Liver (tissue), 9 donors: Measurements from ENCODE around the gene FKBP3. TPM values are rescaled to one million over a fixed set of nuclear protein-coding genes. Genes with fewer than 3 reads are reported as not detected.

ENCODE experiments used
- DNase-seq: peaks from one replicate; pipeline ENCODE4 v3.0.0-alpha.2; 2017; ENCODE audit warnings: low spot score
- H3K27ac ChIP-seq, 2 donors: one replicate each; pipeline ENCODE4 v1.7.0; 2013; ENCODE audit warnings: inconsistent platforms in 2 of 2, low read length in 2 of 2, control low read depth in 1 of 2, low read depth in 1 of 2, mild to moderate bottlenecking in 1 of 2
- H3K27me3 ChIP-seq, 4 donors: one replicate each; pipeline versions ENCODE4 v1.6.1 to v1.7.0; 2013; ENCODE audit warnings: low read length in 3 of 4, inconsistent platforms in 1 of 4, mild to moderate bottlenecking in 1 of 4, moderate library complexity in 1 of 4; ENCODE audit not compliant: control insufficient read depth in 4 of 4, insufficient read depth in 4 of 4
- H3K36me3 ChIP-seq, 4 donors: one replicate each; pipeline versions ENCODE4 v1.6.1 to v1.7.0; 2013; ENCODE audit warnings: low read length in 3 of 4, mild to moderate bottlenecking in 3 of 4, low read depth in 1 of 4, moderate library complexity in 1 of 4; ENCODE audit not compliant: control insufficient read depth in 4 of 4, insufficient read depth in 3 of 4
- H3K4me1 ChIP-seq, 4 donors: one replicate each; pipeline versions ENCODE4 v1.6.1 to v1.7.0; 2013; ENCODE audit warnings: low read length in 3 of 4, mild to moderate bottlenecking in 3 of 4, moderate library complexity in 1 of 4; ENCODE audit not compliant: control insufficient read depth in 4 of 4, insufficient read depth in 4 of 4
- H3K4me3 ChIP-seq, 3 donors: one replicate each; pipeline versions ENCODE4 v1.6.1 to v1.7.0; 2013; ENCODE audit warnings: low read length in 3 of 3, control low read depth in 1 of 3, low read depth in 1 of 3, mild to moderate bottlenecking in 1 of 3
- H3K9ac ChIP-seq, 2 donors: one replicate each; pipeline ENCODE4 v1.7.0; 2013; ENCODE audit warnings: low read length in 2 of 2, mild to moderate bottlenecking in 2 of 2, moderate library complexity in 2 of 2, control low read depth in 1 of 2, low read depth in 1 of 2
- H3K9me3 ChIP-seq, 4 donors: one replicate each; pipeline versions ENCODE4 v1.6.1 to v1.7.0; 2013; ENCODE audit warnings: low read length in 3 of 4; ENCODE audit not compliant: control insufficient read depth in 4 of 4
- EGR1 ChIP-seq, 2 donors: IDR thresholded peaks; 2 replicates each; pipeline ENCODE4 v1.6.1; 2016 to 2018; ENCODE audit warnings: antibody characterized with exemption in 2 of 2, low read depth in 2 of 2
- FOXA1 ChIP-seq: IDR thresholded peaks from 2 replicates; pipeline ENCODE4 v1.6.1; 2016; ENCODE audit warnings: antibody characterized with exemption
- GABPA ChIP-seq, 2 donors: IDR thresholded peaks in 1 of 2; conservative IDR thresholded peaks in 1 of 2; 2 replicates each; pipeline ENCODE4 v1.6.1; 2016; ENCODE audit warnings: antibody characterized with exemption in 2 of 2, mild to moderate bottlenecking in 1 of 2, moderate library complexity in 1 of 2
- HNF4G ChIP-seq: IDR thresholded peaks from 2 replicates; pipeline ENCODE4 v1.6.1; 2016; ENCODE audit warnings: antibody characterized with exemption
- JUND ChIP-seq, 2 donors: IDR thresholded peaks; 2 replicates each; pipeline ENCODE4 v1.6.1; 2016; ENCODE audit warnings: antibody characterized with exemption in 2 of 2
- NR2F2 ChIP-seq: IDR thresholded peaks from 2 replicates; pipeline ENCODE4 v1.6.1; 2016; ENCODE audit warnings: antibody characterized with exemption
- RAD21 ChIP-seq, 2 donors: IDR thresholded peaks; 2 replicates each; pipeline ENCODE4 v1.6.1; 2016; ENCODE audit warnings: antibody characterized with exemption in 2 of 2, mild to moderate bottlenecking in 2 of 2
- RXRA ChIP-seq, 2 donors: IDR thresholded peaks; 2 replicates each; pipeline ENCODE4 v1.6.1; 2017 to 2018; ENCODE audit warnings: antibody characterized with exemption in 2 of 2, mild to moderate bottlenecking in 1 of 2
- SP1 ChIP-seq: IDR thresholded peaks from 2 replicates; pipeline ENCODE4 v1.6.1; 2018; ENCODE audit warnings: antibody characterized with exemption, mild to moderate bottlenecking
- TAF1 ChIP-seq: conservative IDR thresholded peaks from 2 replicates; pipeline ENCODE4 v1.6.1; 2016; ENCODE audit warnings: antibody characterized with exemption, mild to moderate bottlenecking
- YY1 ChIP-seq: IDR thresholded peaks from 2 replicates; pipeline ENCODE4 v1.6.1; 2016; ENCODE audit warnings: antibody characterized with exemption, mild to moderate bottlenecking
- WGBS: extraction: QIAGEN DNeasy Blood & Tissue Kit; methylation state at CpG from one replicate; pipeline ENCODE4 v1.1.7; 2013; 5-methylcytosine and 5-hydroxymethylcytosine counted together
- polyA plus RNA-seq, 2 donors: library from polyadenylated mRNA; stranded (reverse) in 1 of 2; unstranded in 1 of 2; fragments of 200-250 nt in 1 of 2; fragments of >200 nt in 1 of 2; fragmentation: Nextera tagmentation in 1 of 2; extraction: Ambion mirVana in 1 of 2; gene quantifications; one replicate each; pipeline versions ENCODE4 v1.2.1 to v1.2.3, GENCODE V29; 2013 to 2015
- total RNA-seq, 2 donors: library from RNA; depleted of rRNA; stranded (reverse); fragments of >200 nt; gene quantifications; one replicate each; pipeline ENCODE4 v1.2.3, GENCODE V29; 2014
- TF ChIP-seq, protein P1 (sequence below): fragments of 150-350 bp; IDR thresholded peaks from 2 replicates; pipeline ENCODE4 v1.5.1; 2017; ENCODE audit warnings: improper control_type of control experiment, low read depth, low read length; ENCODE audit not compliant: missing input control
- TF ChIP-seq, protein P2 (sequence below): IDR thresholded peaks from 2 replicates; pipeline ENCODE4 v1.6.1; 2016; ENCODE audit warnings: antibody characterized with exemption
- TF ChIP-seq, protein P3 (sequence below): IDR thresholded peaks from 2 replicates; pipeline ENCODE4 v1.6.1; 2016; ENCODE audit warnings: antibody characterized with exemption, mild to moderate bottlenecking
- TF ChIP-seq, protein P4 (sequence below): IDR thresholded peaks from 2 replicates; pipeline ENCODE4 v1.6.1; 2016; ENCODE audit warnings: antibody characterized with exemption
- donor health status: healthy.
- donor health status: healthy.
- donor health status: healthy.
- donor health status: healthy.
- donor health status: healthy.

Gene FKBP3
- total and polyA plus RNA-seq, 4 donors: 11.9 to 66.4 (median 25.7) TPM

DNA sequence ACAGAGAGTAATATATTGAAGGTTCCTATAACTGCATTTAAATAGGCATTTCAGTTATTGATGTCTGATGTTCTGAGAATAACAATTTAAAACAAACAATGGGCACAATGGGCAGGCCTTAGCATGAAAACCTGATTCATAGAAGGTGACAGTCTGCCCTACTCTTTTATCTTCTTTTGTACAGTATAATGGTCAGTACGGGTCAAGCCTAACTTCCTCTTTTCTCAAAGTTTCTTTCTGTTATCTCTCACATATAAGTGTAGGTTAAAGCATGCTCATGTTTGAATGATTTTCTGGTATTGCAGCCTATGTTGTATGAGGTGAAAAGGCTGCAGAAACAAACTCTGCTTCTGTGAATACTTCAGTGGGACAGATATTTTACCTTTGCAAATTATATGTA lies 14.2 kb downstream of the FKBP3 start:
- Histone ChIP-seq H3K27me3 (no peaks in the 10 kb centered on the region), H3K4me3 (no peak overlapping the region), H3K4me1 (no peaks in the 10 kb centered on the region), H3K27ac (no peak overlapping the region), H3K9ac (no peak overlapping the region), H3K9me3 (no peaks in the 10 kb centered on the region), H3K36me3 (peaks cover 2 to 54% (median 43%) of the 10 kb centered on the region in 4 donors)
- TF ChIP-seq JUND (IDR thresholded peaks at IDR 0.05): no peak
- no peak for TF ChIP-seq EGR1 (IDR thresholded peaks at IDR 0.05; ENCODE audit: low read depth in 2 of 2)
- no peak for TF ChIP-seq RAD21 (IDR thresholded peaks at IDR 0.05)
- TF ChIP-seq RXRA (IDR thresholded peaks at IDR 0.05): no peak
- no peak for TF ChIP-seq HNF4G
- no peak for TF ChIP-seq YY1
- TF ChIP-seq GABPA (IDR thresholded peaks at IDR 0.05 in 1 of 2, conservative IDR thresholded peaks at IDR 0.05 in 1 of 2): no peak
- no peak for TF ChIP-seq TAF1
- TF ChIP-seq NR2F2: no peak
- TF ChIP-seq, protein P1, sequence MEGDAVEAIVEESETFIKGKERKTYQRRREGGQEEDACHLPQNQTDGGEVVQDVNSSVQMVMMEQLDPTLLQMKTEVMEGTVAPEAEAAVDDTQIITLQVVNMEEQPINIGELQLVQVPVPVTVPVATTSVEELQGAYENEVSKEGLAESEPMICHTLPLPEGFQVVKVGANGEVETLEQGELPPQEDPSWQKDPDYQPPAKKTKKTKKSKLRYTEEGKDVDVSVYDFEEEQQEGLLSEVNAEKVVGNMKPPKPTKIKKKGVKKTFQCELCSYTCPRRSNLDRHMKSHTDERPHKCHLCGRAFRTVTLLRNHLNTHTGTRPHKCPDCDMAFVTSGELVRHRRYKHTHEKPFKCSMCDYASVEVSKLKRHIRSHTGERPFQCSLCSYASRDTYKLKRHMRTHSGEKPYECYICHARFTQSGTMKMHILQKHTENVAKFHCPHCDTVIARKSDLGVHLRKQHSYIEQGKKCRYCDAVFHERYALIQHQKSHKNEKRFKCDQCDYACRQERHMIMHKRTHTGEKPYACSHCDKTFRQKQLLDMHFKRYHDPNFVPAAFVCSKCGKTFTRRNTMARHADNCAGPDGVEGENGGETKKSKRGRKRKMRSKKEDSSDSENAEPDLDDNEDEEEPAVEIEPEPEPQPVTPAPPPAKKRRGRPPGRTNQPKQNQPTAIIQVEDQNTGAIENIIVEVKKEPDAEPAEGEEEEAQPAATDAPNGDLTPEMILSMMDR: no peak
- WGBS: 72% methylated on average over 1 of the region's 1 CpG
- DNase-seq: no peak

DNA sequence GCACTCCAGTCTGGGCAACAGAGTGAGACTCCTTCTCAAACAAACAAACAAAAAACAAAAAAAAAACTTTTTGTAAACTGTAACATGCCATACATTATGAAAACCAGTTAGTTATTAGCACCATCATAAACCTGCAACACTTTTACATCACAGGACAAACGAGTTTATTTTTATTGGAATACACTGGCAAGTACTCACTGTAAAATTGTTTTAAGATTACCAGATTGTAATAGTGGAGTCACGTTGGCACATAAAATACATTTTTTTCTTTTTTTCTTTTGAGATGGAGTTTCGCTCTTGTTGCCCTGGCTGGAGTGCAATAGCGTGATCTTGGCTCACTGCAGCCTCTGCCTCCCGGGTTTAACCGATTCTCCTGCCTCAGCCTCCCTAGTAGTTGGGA lies 15.7 kb downstream of the FKBP3 start:
- H3K36me3 ChIP-seq: peaks cover 1 to 59% (median 44%) of the 10 kb centered on the region in 4 donors
- no peak overlapping the region for H3K4me3 ChIP-seq
- no peak overlapping the region for H3K27ac ChIP-seq
- TF ChIP-seq, protein P2, sequence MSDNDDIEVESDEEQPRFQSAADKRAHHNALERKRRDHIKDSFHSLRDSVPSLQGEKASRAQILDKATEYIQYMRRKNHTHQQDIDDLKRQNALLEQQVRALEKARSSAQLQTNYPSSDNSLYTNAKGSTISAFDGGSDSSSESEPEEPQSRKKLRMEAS: no peak
- no peak for DNase-seq
- no peaks in the 10 kb centered on the region for H3K4me1 ChIP-seq
- 94% methylated on average over 6 of the region's 6 CpGs for WGBS
- H3K27me3 ChIP-seq: no peaks in the 10 kb centered on the region
- H3K9me3 ChIP-seq: no peaks in the 10 kb centered on the region
- no peak overlapping the region for H3K9ac ChIP-seq

DNA sequence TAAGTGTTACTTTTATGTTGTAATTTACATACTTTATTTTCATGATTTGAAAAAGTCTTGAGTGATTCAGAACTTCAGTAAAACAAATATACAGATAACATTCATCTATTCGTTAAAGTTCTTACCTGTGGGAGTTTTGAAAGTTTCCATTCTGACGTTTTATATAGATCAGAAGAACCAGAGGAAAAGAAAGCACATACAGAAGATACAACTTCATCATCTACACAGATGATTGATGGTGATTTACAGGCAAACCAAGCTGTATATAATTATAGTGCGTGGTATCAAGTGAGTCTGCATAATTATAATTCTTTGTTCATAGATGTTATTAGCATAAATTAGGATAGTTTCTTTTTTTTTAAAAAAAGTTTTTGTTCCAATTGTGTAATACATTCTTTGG lies 20.0 kb downstream of the FKBP3 start:
- no peak for DNase-seq
- H3K4me1 ChIP-seq: no peaks in the 10 kb centered on the region
- no peaks in the 10 kb centered on the region for H3K27me3 ChIP-seq
- 83% methylated on average over 3 of the region's 3 CpGs for WGBS
- H3K9me3 ChIP-seq: no peaks in the 10 kb centered on the region
- H3K4me3 ChIP-seq: no peak overlapping the region
- no peak overlapping the region for H3K9ac ChIP-seq
- H3K27ac ChIP-seq: no peak overlapping the region
- peaks cover 1 to 53% (median 45%) of the 10 kb centered on the region in 4 donors for H3K36me3 ChIP-seq
- TF ChIP-seq GABPA (IDR thresholded peaks at IDR 0.05 in 1 of 2, conservative IDR thresholded peaks at IDR 0.05 in 1 of 2) (no peak), SP1 (no peak), RAD21 (IDR thresholded peaks at IDR 0.05) (no peak), JUND (IDR thresholded peaks at IDR 0.05) (no peak), FOXA1 (no peak), EGR1 (IDR thresholded peaks at IDR 0.05; ENCODE audit: low read depth in 2 of 2) (no peak), NR2F2 (no peak)
- TF ChIP-seq, protein P3, sequence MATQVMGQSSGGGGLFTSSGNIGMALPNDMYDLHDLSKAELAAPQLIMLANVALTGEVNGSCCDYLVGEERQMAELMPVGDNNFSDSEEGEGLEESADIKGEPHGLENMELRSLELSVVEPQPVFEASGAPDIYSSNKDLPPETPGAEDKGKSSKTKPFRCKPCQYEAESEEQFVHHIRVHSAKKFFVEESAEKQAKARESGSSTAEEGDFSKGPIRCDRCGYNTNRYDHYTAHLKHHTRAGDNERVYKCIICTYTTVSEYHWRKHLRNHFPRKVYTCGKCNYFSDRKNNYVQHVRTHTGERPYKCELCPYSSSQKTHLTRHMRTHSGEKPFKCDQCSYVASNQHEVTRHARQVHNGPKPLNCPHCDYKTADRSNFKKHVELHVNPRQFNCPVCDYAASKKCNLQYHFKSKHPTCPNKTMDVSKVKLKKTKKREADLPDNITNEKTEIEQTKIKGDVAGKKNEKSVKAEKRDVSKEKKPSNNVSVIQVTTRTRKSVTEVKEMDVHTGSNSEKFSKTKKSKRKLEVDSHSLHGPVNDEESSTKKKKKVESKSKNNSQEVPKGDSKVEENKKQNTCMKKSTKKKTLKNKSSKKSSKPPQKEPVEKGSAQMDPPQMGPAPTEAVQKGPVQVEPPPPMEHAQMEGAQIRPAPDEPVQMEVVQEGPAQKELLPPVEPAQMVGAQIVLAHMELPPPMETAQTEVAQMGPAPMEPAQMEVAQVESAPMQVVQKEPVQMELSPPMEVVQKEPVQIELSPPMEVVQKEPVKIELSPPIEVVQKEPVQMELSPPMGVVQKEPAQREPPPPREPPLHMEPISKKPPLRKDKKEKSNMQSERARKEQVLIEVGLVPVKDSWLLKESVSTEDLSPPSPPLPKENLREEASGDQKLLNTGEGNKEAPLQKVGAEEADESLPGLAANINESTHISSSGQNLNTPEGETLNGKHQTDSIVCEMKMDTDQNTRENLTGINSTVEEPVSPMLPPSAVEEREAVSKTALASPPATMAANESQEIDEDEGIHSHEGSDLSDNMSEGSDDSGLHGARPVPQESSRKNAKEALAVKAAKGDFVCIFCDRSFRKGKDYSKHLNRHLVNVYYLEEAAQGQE: no peak
- TF ChIP-seq, protein P4, sequence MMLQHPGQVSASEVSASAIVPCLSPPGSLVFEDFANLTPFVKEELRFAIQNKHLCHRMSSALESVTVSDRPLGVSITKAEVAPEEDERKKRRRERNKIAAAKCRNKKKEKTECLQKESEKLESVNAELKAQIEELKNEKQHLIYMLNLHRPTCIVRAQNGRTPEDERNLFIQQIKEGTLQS: no peak
